AG04450 (cell line): ENCODE measurements around the gene CALHM5. TPM values are rescaled to one million over a fixed set of nuclear protein-coding genes. Genes with fewer than 3 reads are reported as not detected.
"Not testable (repeated sequence)": the region's sequence is repeated elsewhere in the genome, so short reads cannot be mapped to it uniquely, and the experiment has no call there.

Experiments
- CTCF ChIA-PET: fragments of 300-600, 350-600 bp; formaldehyde crosslinking; extraction: SDS; loops from one replicate; lab custom pipeline; 2022; ENCODE audit warnings: antibody characterized with exemption, inconsistent platforms; lab: Charles Lee
- POLR2A ChIA-PET: fragments of 350-600 bp; formaldehyde crosslinking; extraction: SDS; loops from one replicate; lab custom pipeline; 2021; ENCODE audit warnings: antibody characterized with exemption, inconsistent platforms; lab: Yijun Ruan, JAX
- DNase-seq: peaks from one replicate; pipeline ENCODE4 v3.0.0-alpha.2; 2011; ENCODE audit warnings: low read depth, low spot score
- H3K27ac ChIP-seq: one replicate; pipeline ENCODE4 v1.5.1; 2012; ENCODE audit warnings: low read depth, low read length, control low read depth
- H3K27me3 ChIP-seq: one replicate; pipeline ENCODE4 v1.6.0; 2012; ENCODE audit warnings: low read length; ENCODE audit not compliant: control insufficient read depth, insufficient read depth
- H3K4me3 ChIP-seq: 2 replicates; pipeline ENCODE4 v1.5.1; 2011; ENCODE audit warnings: mild to moderate bottlenecking, low read depth, low read length, control low read depth
- H3K9me3 ChIP-seq: 2 replicates; pipeline ENCODE4 v1.5.1; 2012; ENCODE audit warnings: low read length; ENCODE audit not compliant: control insufficient read depth, insufficient read depth
- polyA plus RNA-seq: library from polyadenylated mRNA; depleted of rRNA; stranded (reverse); fragments of >200 nt; gene quantifications from 2 replicates; pipeline ENCODE4 v1.2.3, GENCODE V29; 2011
- TF ChIP-seq, protein P1 (sequence below): IDR thresholded peaks from 2 replicates; pipeline ENCODE4 v1.5.1; 2011; ENCODE audit warnings: low read depth, low read length, control low read depth, inconsistent platforms

The CALHM5 gene
- polyA plus RNA-seq, 1 experiment: 7.7 TPM

DNA sequence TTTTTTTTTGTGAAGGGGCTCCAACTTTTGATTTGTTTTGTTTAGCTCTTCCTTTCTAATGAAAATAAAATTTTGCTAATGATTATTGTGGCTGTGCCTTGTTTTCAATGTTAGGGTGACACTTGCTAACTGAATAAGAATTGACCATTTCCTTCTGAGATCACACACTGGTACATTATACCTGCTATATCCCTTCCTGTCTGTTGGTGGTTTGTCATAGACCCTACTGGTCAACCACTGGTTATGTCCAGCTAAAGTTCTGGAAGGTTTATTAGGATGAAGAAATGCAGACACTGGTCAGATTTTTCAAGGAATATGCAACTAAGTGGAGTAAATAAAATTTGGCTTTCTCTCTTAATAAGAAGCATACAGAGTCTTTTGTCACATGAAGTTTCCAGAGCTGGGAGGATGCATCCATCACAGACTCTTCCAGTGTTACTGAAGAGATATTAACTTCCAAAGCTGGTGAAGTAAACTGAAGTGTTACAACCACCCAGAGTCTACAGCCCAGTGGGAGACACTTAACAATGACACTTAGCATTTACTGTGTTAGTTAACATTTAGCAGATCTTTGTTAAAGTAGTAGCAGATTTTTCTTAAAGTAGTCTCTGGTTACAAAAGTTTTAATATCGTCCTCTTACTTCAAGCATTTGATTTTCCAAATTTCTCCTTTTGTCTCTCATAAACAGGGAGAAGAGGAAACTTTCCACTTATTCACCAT lies 19.7 kb upstream of the CALHM5 start:
- no peaks in the 10 kb centered on the region for H3K27me3 ChIP-seq
- H3K4me3 ChIP-seq: no peak overlapping the region
- TF ChIP-seq, protein P1, sequence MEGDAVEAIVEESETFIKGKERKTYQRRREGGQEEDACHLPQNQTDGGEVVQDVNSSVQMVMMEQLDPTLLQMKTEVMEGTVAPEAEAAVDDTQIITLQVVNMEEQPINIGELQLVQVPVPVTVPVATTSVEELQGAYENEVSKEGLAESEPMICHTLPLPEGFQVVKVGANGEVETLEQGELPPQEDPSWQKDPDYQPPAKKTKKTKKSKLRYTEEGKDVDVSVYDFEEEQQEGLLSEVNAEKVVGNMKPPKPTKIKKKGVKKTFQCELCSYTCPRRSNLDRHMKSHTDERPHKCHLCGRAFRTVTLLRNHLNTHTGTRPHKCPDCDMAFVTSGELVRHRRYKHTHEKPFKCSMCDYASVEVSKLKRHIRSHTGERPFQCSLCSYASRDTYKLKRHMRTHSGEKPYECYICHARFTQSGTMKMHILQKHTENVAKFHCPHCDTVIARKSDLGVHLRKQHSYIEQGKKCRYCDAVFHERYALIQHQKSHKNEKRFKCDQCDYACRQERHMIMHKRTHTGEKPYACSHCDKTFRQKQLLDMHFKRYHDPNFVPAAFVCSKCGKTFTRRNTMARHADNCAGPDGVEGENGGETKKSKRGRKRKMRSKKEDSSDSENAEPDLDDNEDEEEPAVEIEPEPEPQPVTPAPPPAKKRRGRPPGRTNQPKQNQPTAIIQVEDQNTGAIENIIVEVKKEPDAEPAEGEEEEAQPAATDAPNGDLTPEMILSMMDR: no peak
- POLR2A ChIA-PET: no interaction called here
- H3K27ac ChIP-seq: no peak overlapping the region
- CTCF ChIA-PET: no interaction called here
- H3K9me3 ChIP-seq: no peaks in the 10 kb centered on the region
- no peak for DNase-seq

DNA sequence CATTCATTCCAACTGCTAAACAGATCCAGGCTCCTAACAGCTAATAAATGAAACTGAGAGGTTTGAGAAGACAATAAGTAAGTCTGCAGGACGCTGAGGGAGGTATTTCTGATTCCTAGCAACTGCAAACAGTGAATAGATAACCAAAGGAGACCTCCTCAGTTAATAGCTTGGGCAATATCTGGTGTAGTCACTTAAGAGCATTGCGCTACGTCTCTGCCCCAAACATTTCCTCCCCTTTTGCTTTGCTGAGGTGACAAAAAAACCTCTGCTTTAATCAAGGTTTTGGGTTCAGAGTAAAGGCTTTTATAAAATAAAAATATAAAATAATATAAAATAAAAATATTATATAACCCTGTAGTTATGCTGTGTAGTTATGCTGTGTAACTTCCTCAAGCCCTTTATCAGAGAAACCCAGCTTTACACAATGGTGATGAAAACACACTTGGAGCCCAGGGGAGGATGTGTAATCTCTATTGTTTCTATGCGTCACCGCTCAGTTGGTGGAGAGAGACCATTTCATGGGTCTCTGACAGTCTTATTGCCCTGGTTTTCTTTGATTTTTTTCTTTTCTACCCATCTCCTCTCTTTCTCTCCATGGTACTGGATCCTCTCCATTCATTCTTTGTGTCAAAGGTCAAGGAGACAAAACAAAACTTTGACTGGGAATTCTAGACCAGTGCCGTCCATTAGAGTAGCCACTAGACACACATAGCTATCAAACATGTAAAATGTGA lies 18.9 kb upstream of the CALHM5 start:
- Histone ChIP-seq H3K27me3 (no peaks in the 10 kb centered on the region), H3K4me3 (no peak overlapping the region), H3K27ac (no peak overlapping the region), H3K9me3 (no peaks in the 10 kb centered on the region)
- ChIA-PET CTCF (no interaction called here), POLR2A (no interaction called here)
- no peak for DNase-seq
- TF ChIP-seq, protein P1: no peak

DNA sequence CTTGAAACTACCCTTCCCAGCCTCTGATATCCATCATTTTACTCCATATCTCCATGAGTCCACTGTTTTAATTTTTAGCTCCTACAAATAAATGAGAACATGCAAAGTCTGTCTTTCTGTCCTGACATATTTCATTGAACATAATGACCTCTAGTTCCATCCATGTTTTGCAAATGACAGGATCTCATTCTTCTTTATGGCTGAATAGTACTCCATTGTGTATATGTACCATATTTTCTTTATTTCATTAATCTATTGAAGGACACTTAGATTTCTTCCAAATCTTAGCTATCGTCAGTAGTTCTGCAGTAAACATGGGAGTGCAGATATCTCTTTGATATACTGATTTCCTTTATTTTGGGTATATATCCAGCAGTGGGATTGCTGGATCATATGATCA lies 16.3 kb upstream of the CALHM5 start:
- H3K9me3 ChIP-seq, H3K4me3 ChIP-seq, H3K27ac ChIP-seq, H3K27me3 ChIP-seq, DNase-seq, POLR2A ChIA-PET: not testable (repeated sequence)
- CTCF ChIA-PET: interaction anchor here (1.2 to 5.8 kb wide), 2 partner anchors 17 to 227 kb away, joined by 3 to 51 read pairs; partner anchors contain the start of gene CALHM5

DNA sequence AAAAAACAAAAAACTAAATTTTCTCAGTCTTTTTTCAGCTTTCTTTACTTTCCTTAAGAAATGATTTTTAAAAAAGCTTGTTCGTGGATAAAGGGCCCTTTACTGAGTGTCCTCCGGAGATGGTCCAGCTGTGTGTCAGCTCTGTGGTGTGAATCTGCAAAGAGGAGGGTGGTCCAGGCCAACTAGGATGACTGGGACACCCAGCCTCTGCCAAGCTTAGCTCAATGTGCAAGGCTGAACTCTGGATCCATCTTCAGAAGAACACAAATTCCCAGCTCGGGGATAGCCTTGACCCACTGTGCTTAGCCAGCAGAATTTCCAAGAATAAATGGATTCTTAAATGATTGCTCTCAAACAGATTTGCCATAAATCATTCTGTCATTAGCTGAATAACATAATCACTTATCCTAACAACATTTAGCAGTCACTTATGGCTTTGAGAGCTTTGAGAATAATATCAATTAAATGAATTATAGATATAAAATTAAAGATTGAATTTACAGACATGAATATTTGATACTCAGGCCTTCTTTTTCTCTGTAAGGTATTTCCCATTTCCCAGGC lies 14.2 kb upstream of the CALHM5 start:
- no peak overlapping the region for H3K4me3 ChIP-seq
- no peaks in the 10 kb centered on the region for H3K27me3 ChIP-seq
- DNase-seq: no peak
- TF ChIP-seq, protein P1: no peak
- ChIA-PET CTCF (interaction anchor here (1.2 to 5.8 kb wide), 5 partner anchors 15 to 229 kb away, joined by 4 to 51 read pairs (median 5); partner anchors contain the start of gene CALHM5), POLR2A (interaction anchor here (1.5 kb wide), 1 partner anchor 14 kb away, joined by 8 read pairs; the partner anchor contains the start of gene CALHM5)
- H3K27ac ChIP-seq: no peak overlapping the region
- no peaks in the 10 kb centered on the region for H3K9me3 ChIP-seq

DNA sequence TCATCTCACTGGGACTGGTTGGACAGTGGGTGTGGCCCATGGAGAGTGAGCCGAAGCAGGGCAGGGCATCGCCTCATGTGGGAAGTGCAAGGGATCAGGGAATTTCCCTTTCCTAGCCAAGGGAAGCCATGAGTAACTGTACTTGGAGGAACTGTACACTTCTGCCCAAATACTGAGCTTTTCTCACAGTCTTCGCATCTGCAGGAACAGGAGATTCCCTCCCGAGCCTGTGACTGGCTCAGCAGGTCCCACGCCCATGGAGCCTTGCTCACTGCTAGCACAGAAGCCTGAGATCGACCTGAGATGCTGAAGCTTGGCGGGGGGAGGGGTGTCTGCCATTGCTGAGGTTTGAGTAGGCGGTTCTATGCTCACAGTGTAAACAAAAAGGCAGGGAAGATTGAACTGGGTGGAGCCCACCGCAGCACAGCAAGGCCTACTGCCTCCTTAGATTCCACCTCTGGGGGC lies 10.4 kb upstream of the CALHM5 start:
- TF ChIP-seq, protein P1: no peak
- CTCF ChIA-PET: interaction anchor here (0.9 to 2.2 kb wide), 4 partner anchors 11 to 232 kb away, joined by 3 to 13 read pairs (median 3); partner anchors contain the start of gene CALHM5
- H3K27me3 ChIP-seq: no peaks in the 10 kb centered on the region
- H3K9me3 ChIP-seq: no peaks in the 10 kb centered on the region
- no peak for DNase-seq
- POLR2A ChIA-PET: no interaction called here
- H3K4me3 ChIP-seq: no peak overlapping the region
- no peak overlapping the region for H3K27ac ChIP-seq
